Keratinocyte (primary cell): ENCODE measurements around the gene CDC34.

ENCODE experiments used
- EZH2 ChIP-seq: IDR thresholded peaks from one replicate; pipeline ENCODE4 v1.6.1; 2012; ENCODE audit warnings: inconsistent platforms, mild to moderate bottlenecking, low read length, moderate library complexity
- TF ChIP-seq, protein P1 (sequence below), 3 experiments: IDR thresholded peaks in 1 of 3; conservative IDR thresholded peaks in 1 of 3; optimal IDR thresholded peaks in 1 of 3; 2 replicates in 2 of 3; 3 replicates in 1 of 3; pipeline versions ENCODE3 to v1.5.1; 2011; ENCODE audit warnings: low read length in 3 of 3, mild to moderate bottlenecking in 3 of 3, moderate library complexity in 2 of 3, control low read depth in 1 of 3, inconsistent platforms in 1 of 3; ENCODE audit not compliant: insufficient read depth in 2 of 3; ENCODE audit errors: extremely low read depth in 1 of 3

DNA sequence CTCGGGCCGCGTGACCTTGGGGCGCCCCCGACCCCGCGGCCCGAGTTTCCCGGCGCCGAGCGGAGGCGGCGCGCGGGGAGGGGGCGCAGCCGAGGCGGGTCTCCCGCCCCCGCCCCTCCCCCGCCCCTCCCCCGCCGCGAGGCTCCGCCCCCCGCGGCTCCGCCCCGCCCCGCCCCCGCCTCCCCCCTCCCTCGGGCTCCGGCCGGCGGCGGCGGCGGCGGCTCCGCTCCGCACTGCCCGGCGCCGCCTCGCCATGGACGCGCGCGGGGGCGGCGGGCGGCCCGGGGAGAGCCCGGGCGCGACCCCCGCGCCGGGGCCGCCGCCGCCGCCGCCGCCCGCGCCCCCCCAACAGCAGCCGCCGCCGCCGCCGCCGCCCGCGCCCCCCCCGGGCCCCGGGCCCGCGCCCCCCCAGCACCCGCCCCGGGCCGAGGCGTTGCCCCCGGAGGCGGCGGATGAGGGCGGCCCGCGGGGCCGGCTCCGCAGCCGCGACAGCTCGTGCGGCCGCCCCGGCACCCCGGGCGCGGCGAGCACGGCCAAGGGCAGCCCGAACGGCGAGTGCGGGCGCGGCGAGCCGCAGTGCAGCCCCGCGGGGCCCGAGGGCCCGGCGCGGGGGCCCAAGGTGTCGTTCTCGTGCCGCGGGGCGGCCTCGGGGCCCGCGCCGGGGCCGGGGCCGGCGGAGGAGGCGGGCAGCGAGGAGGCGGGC is 58.3 kb downstream of the CDC34 start, which contains the start of gene HCN2:
- TF ChIP-seq, protein P1, sequence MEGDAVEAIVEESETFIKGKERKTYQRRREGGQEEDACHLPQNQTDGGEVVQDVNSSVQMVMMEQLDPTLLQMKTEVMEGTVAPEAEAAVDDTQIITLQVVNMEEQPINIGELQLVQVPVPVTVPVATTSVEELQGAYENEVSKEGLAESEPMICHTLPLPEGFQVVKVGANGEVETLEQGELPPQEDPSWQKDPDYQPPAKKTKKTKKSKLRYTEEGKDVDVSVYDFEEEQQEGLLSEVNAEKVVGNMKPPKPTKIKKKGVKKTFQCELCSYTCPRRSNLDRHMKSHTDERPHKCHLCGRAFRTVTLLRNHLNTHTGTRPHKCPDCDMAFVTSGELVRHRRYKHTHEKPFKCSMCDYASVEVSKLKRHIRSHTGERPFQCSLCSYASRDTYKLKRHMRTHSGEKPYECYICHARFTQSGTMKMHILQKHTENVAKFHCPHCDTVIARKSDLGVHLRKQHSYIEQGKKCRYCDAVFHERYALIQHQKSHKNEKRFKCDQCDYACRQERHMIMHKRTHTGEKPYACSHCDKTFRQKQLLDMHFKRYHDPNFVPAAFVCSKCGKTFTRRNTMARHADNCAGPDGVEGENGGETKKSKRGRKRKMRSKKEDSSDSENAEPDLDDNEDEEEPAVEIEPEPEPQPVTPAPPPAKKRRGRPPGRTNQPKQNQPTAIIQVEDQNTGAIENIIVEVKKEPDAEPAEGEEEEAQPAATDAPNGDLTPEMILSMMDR (optimal IDR thresholded peaks at IDR 0.05 in 1 of 3, IDR thresholded peaks at IDR 0.05 in 1 of 3, conservative IDR thresholded peaks at IDR 0.05 in 1 of 3; ENCODE audit: extremely low read depth in 1 of 3, insufficient read depth in 2 of 3, low read length in 3 of 3), result no peak
- TF ChIP-seq EZH2, result no peak
